Rectal smooth muscle tissue (tissue), 1 donor: ENCODE measurements around the gene CGN.
"Not testable (repeated sequence)": the region's sequence is repeated elsewhere in the genome, so short reads cannot be mapped to it uniquely, and the experiment has no call there.

Source experiments
- H3K27ac ChIP-seq: one replicate; pipeline ENCODE4 v1.7.0; 2013; ENCODE audit warnings: low read depth, low read length, inconsistent platforms
- H3K27me3 ChIP-seq: one replicate; pipeline ENCODE4 v1.7.0; 2013; ENCODE audit warnings: low read length; ENCODE audit not compliant: control insufficient read depth, insufficient read depth
- H3K36me3 ChIP-seq: one replicate; pipeline ENCODE4 v1.7.0; 2013; ENCODE audit warnings: low read length; ENCODE audit not compliant: control insufficient read depth, insufficient read depth
- H3K4me1 ChIP-seq: one replicate; pipeline ENCODE4 v1.7.0; 2013; ENCODE audit warnings: low read length; ENCODE audit not compliant: control insufficient read depth, insufficient read depth
- H3K4me3 ChIP-seq: one replicate; pipeline ENCODE4 v1.7.0; 2013; ENCODE audit warnings: low read length
- H3K9ac ChIP-seq: one replicate; pipeline ENCODE4 v1.7.0; 2013; ENCODE audit warnings: low read length

CGN gene

DNA sequence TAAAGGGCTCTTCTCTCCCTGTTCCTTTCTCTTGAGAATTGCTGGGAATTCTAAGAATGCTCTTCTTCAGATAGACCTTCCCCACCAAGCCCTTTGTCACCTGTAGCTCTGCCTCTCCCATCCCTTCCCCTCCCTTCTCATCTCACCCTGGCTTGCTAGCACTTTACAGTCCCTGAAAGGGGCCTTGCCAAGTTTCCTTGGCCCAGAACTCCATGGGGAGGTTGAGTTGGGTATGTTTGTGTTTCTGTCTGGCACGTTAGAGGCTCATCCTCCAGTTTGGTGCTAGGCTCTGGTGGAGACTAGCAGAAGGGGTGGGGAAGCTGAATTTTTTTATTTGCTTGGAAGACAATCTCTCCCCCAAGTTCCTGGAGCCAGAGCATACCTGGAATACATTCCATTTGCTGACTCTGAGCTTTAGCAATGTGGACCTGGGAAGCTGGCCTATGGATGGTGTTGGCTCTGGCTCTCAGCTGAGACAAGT, 4.9 kb downstream of the CGN start:
- no peak overlapping the region for H3K27ac ChIP-seq
- H3K4me3 ChIP-seq, result no peak overlapping the region
- H3K9ac ChIP-seq, result no peak overlapping the region
- no peaks in the 10 kb centered on the region for H3K36me3 ChIP-seq
- H3K27me3 ChIP-seq, result peaks cover 4% of the 10 kb centered on the region
- H3K4me1 ChIP-seq, result peaks cover 6% of the 10 kb centered on the region

- Histone ChIP-seq H3K9ac (no peak overlapping the region), H3K27ac (no peak overlapping the region), H3K27me3 (no peaks in the 10 kb centered on the region), H3K36me3 (no peaks in the 10 kb centered on the region), H3K4me1 (no peaks in the 10 kb centered on the region), H3K4me3 (no peak overlapping the region)
Measured at GRCh38 chr1:151518431-151518830, 7.2 kb downstream of the CGN start.

DNA sequence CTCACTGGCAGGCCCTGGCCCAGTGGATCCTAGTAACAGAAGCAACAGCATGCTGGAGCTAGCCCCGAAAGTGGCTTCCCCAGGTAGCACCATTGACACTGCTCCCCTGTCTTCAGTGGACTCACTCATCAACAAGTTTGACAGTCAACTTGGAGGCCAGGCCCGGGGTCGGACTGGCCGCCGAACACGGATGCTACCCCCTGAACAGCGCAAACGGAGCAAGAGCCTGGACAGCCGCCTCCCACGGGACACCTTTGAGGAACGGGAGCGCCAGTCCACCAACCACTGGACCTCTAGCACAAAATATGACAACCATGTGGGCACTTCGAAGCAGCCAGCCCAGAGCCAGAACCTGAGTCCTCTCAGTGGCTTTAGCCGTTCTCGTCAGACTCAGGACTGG, 7.7 kb downstream of the CGN start:
- H3K27me3 ChIP-seq, result no peaks in the 10 kb centered on the region
- no peak overlapping the region for H3K27ac ChIP-seq
- no peaks in the 10 kb centered on the region for H3K4me1 ChIP-seq
- no peak overlapping the region for H3K9ac ChIP-seq
- H3K36me3 ChIP-seq, result no peaks in the 10 kb centered on the region
- no peak overlapping the region for H3K4me3 ChIP-seq

GRCh38 chr1:151519667-151520066, 8.5 kb downstream of the CGN start:
- no peak overlapping the region for H3K9ac ChIP-seq
- H3K36me3 ChIP-seq, result no peaks in the 10 kb centered on the region
- H3K27ac ChIP-seq, result no peak overlapping the region
- H3K4me3 ChIP-seq, result no peak overlapping the region
- no peaks in the 10 kb centered on the region for H3K27me3 ChIP-seq
- H3K4me1 ChIP-seq, result no peaks in the 10 kb centered on the region

DNA sequence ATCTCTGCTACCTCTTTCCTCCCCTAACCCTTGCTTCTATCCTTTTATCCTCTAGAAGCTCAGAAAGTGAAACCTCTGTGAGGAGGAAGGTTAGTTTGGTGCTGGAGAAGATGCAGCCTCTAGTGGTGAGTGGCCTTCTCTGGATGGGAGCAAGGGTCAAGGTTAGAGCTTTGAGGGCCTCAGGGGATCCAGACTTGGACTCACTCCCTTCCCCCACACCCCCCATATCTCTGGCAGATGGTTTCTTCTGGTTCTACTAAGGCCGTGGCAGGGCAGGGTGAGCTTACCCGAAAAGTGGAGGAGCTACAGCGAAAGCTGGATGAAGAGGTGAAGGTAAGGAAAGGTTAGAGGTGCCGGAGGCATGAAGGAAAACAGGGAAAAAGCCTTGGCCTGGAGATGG, 9.2 kb downstream of the CGN start:
- H3K4me3 ChIP-seq, result no peak overlapping the region
- H3K9ac ChIP-seq, result no peak overlapping the region
- H3K27ac ChIP-seq, result no peak overlapping the region
- no peaks in the 10 kb centered on the region for H3K4me1 ChIP-seq
- H3K36me3 ChIP-seq, result peaks cover under 1% of the 10 kb centered on the region
- no peaks in the 10 kb centered on the region for H3K27me3 ChIP-seq

GRCh38 chr1:151522427-151522826, 11.2 kb downstream of the CGN start:
- not testable (repeated sequence) for H3K9ac ChIP-seq, H3K27ac ChIP-seq, H3K27me3 ChIP-seq, H3K36me3 ChIP-seq, H3K4me1 ChIP-seq, H3K4me3 ChIP-seq

DNA sequence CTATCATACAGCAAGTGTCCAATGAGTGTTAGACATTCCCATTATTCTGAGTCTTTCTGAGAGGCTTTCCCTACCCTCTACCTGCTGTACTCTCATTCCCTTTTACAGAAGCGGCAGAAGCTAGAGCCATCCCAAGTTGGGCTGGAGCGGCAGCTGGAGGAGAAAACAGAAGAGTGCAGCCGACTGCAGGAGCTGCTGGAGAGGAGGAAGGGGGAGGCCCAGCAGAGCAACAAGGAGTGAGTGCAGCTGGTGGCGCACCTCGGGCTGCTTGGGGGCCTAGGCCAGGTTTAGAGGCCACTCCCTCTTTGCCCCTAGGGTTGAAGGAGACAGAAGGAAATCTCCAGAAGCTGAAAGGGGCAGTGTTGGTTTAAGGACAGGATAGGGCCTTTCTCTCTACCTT, 12.1 kb downstream of the CGN start:
- H3K4me1 ChIP-seq, result no peaks in the 10 kb centered on the region
- H3K36me3 ChIP-seq, result peaks cover 3% of the 10 kb centered on the region
- H3K4me3 ChIP-seq, result no peak overlapping the region
- no peak overlapping the region for H3K9ac ChIP-seq
- no peak overlapping the region for H3K27ac ChIP-seq
- no peaks in the 10 kb centered on the region for H3K27me3 ChIP-seq

GRCh38 chr1:151524736-151525135, 13.5 kb downstream of the CGN start:
- Histone ChIP-seq H3K9ac (no peak overlapping the region), H3K27ac (no peak overlapping the region), H3K27me3 (no peaks in the 10 kb centered on the region), H3K4me1 (no peaks in the 10 kb centered on the region), H3K36me3 (peaks cover 8% of the 10 kb centered on the region), H3K4me3 (no peak overlapping the region)

DNA sequence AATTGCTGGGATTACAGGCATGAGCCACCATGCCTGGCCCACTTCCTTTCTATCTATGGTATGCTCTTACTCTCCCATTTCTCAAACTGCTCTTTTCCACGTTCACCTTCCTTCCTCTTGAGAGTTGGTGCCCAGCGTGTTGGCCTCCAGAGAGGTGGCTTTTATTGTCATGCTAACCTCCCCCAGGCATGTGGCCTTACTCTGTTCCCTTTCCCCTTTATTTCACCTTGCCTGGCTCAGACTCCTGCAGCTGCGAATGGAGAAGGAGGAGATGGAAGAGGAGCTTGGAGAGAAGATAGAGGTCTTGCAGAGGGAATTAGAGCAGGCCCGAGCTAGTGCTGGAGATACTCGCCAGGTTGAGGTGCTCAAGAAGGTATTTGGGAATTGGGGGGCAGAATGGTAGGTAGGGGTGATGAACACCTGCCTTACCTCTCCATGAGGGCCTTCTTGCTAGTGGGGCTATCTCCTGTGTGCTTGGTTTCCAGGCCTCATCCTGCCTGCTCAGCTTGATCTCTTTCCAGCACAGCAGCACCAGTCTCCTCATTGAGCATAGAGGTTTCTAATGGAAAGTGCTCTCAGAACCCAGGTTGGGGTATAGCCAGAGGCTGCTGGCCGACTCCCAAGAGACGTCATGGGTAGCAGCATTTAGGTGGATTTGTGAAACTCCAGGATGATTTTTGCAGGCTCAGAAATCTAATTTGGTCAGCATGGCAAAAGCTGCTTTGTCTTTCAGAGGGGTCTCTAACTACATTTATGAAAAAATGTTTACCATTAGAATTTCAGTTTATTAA, 15.7 kb downstream of the CGN start:
- no peaks in the 10 kb centered on the region for H3K27me3 ChIP-seq
- peaks cover 8% of the 10 kb centered on the region for H3K36me3 ChIP-seq
- no peak overlapping the region for H3K4me3 ChIP-seq
- H3K9ac ChIP-seq, result no peak overlapping the region
- H3K27ac ChIP-seq, result no peak overlapping the region
- no peaks in the 10 kb centered on the region for H3K4me1 ChIP-seq

DNA sequence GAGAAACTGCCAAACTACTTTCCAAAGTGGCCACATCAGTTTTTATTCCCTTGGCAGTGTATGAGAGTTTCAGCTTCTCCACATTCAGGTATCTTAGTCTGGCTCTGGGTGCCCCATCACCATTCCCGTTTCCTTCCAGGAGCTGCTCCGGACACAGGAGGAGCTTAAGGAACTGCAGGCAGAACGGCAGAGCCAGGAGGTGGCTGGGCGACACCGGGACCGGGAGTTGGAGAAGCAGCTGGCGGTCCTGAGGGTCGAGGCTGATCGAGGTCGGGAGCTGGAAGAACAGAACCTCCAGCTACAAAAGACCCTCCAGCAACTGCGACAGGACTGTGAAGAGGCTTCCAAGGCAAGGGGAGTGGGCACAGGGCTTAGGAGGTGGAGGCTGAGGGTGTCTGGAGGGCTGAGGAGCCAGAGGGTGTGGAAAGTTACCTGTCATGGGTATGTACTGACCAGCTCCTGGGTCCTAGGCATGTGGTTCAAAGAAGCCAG, 18.1 kb downstream of the CGN start:
- no peak overlapping the region for H3K27ac ChIP-seq
- H3K27me3 ChIP-seq, result no peaks in the 10 kb centered on the region
- H3K9ac ChIP-seq, result no peak overlapping the region
- no peaks in the 10 kb centered on the region for H3K4me1 ChIP-seq
- H3K36me3 ChIP-seq, result peaks cover 8% of the 10 kb centered on the region
- H3K4me3 ChIP-seq, result no peak overlapping the region

DNA sequence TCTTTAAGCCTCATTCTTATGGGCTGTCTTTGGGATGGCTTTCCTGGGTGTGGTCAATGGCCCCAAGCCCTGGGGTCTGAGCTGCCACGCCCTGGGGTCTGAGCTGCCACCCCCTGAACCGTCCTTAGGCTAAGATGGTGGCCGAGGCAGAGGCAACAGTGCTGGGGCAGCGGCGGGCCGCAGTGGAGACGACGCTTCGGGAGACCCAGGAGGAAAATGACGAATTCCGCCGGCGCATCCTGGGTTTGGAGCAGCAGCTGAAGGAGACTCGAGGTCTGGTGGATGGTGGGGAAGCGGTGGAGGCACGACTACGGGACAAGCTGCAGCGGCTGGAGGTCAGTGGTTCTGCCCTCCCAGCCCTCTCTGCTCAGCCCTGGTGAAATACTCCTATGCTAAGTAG, 18.6 kb downstream of the CGN start:
- H3K27ac ChIP-seq, result no peak overlapping the region
- H3K9ac ChIP-seq, result no peak overlapping the region
- peaks cover 8% of the 10 kb centered on the region for H3K36me3 ChIP-seq
- no peaks in the 10 kb centered on the region for H3K4me1 ChIP-seq
- no peak overlapping the region for H3K4me3 ChIP-seq
- no peaks in the 10 kb centered on the region for H3K27me3 ChIP-seq

- Histone ChIP-seq H3K4me1 (no peaks in the 10 kb centered on the region), H3K27ac (no peak overlapping the region), H3K27me3 (no peaks in the 10 kb centered on the region), H3K4me3 (no peak overlapping the region), H3K9ac (no peak overlapping the region), H3K36me3 (peaks cover 6% of the 10 kb centered on the region)
Measured at GRCh38 chr1:151530461-151530860, 19.3 kb downstream of the CGN start.

DNA sequence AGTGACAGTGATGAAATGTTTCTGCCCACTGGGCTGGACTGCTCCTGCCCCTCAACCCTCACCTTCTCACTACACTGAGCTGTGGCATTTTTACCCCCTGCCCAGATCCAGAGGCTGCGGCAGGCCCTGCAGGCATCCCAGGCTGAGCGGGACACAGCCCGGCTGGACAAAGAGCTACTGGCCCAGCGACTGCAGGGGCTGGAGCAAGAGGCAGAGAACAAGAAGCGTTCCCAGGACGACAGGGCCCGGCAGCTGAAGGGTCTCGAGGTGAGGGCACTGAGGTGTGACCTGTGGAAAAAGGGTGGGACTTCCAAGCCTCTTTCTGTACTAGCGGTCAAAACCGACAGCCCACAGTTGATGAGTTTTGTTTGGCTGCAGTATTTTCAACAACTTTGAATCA, 22.7 kb downstream of the CGN start:
- Histone ChIP-seq H3K4me3 (no peak overlapping the region), H3K9ac (no peak overlapping the region), H3K4me1 (no peaks in the 10 kb centered on the region), H3K27ac (no peak overlapping the region), H3K36me3 (peaks cover 8% of the 10 kb centered on the region), H3K27me3 (no peaks in the 10 kb centered on the region)
